Breast epithelium (tissue), 3 donors: ENCODE results near the gene DAB2IP.

ENCODE experiments used
- POLR2A ChIP-seq: fragments of 450-650 bp; IDR thresholded peaks from one replicate; pipeline ENCODE4 v1.6.1; 2016; ENCODE audit warnings: antibody characterized with exemption, mild to moderate bottlenecking, moderate library complexity
- POLR2AphosphoS5 ChIP-seq, 3 donors: sonication (generic); formaldehyde crosslinking; IDR thresholded peaks; one replicate each; pipeline ENCODE4 v1.6.1; 2017; ENCODE audit warnings: antibody characterized with exemption in 3 of 3
- TF ChIP-seq, protein P1 (sequence below), 3 donors: fragments of 450-650 bp; IDR thresholded peaks; one replicate each; pipeline ENCODE4 v1.5.1; 2016 to 2017; ENCODE audit warnings: antibody characterized with exemption in 3 of 3, mild to moderate bottlenecking in 3 of 3, moderate library complexity in 3 of 3

DNA sequence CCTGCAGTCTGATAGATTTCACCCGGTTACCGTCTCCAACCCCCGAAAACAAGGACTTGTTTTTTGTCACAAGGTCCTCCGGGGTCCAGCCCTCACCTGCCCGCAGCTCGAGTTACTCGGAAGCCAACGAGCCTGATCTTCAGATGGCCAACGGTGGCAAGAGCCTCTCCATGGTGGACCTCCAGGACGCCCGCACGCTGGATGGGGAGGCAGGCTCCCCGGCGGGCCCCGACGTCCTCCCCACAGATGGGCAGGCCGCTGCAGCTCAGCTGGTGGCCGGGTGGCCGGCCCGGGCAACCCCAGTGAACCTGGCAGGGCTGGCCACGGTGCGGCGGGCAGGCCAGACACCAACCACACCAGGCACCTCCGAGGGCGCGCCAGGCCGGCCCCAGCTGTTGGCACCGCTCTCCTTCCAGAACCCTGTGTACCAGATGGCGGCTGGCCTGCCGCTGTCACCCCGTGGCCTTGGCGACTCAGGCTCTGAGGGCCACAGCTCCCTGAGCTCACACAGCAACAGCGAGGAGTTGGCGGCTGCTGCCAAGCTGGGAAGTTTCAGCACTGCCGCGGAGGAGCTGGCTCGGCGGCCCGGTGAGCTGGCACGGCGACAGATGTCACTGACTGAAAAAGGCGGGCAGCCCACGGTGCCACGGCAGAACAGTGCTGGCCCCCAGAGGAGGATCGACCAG is 121.3 kb downstream of the DAB2IP start:
- TF ChIP-seq, protein P1, sequence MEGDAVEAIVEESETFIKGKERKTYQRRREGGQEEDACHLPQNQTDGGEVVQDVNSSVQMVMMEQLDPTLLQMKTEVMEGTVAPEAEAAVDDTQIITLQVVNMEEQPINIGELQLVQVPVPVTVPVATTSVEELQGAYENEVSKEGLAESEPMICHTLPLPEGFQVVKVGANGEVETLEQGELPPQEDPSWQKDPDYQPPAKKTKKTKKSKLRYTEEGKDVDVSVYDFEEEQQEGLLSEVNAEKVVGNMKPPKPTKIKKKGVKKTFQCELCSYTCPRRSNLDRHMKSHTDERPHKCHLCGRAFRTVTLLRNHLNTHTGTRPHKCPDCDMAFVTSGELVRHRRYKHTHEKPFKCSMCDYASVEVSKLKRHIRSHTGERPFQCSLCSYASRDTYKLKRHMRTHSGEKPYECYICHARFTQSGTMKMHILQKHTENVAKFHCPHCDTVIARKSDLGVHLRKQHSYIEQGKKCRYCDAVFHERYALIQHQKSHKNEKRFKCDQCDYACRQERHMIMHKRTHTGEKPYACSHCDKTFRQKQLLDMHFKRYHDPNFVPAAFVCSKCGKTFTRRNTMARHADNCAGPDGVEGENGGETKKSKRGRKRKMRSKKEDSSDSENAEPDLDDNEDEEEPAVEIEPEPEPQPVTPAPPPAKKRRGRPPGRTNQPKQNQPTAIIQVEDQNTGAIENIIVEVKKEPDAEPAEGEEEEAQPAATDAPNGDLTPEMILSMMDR (IDR thresholded peaks at IDR 0.05), result no peak
- TF ChIP-seq POLR2A, result no peak
- no peak for TF ChIP-seq POLR2AphosphoS5 (IDR thresholded peaks at IDR 0.05)
